Germinal center (tissue), 1 donor: ENCODE measurements around the gene CCDC87.
"Not testable (repeated sequence)": the region's sequence is repeated elsewhere in the genome, so short reads cannot be mapped to it uniquely, and the experiment has no call there.

Experiments used
- DNase-seq: peaks from one replicate; pipeline ENCODE4 v3.0.0; 2012; ENCODE audit warnings: mixed read lengths, low spot score

CCDC87 gene

GRCh38 chr11:66554602-66555001, 38.3 kb downstream of the CCDC87 start:
- DNase-seq = no peak

- no peak for DNase-seq
These were observed 42.0 kb downstream of the CCDC87 start for GRCh38 chr11:66550887-66551286.

GRCh38 chr11:66549696-66550095, 43.2 kb downstream of the CCDC87 start:
- no peak for DNase-seq

GRCh38 chr11:66548774-66549630, 43.9 kb downstream of the CCDC87 start:
- no peak for DNase-seq

GRCh38 chr11:66548041-66548440, 44.8 kb downstream of the CCDC87 start:
- no peak for DNase-seq

GRCh38 chr11:66547662-66548009, 45.2 kb downstream of the CCDC87 start:
- DNase-seq = no peak

GRCh38 chr11:66546966-66547661, 45.7 kb downstream of the CCDC87 start:
- no peak for DNase-seq

GRCh38 chr11:66546368-66546965, 46.4 kb downstream of the CCDC87 start, which contains the start of gene ACTN3:
Gene ACTN3 (plus strand): TSS chr11:66546903. CDS start chr11:66546938, 35 bp downstream.
- DNase-seq = no peak

GRCh38 chr11:66545701-66546367, 47.0 kb downstream of the CCDC87 start, which contains the start of gene ZDHHC24:
Gene ZDHHC24 (minus strand): TSS chr11:66546048. CDS start chr11:66546003, 45 bp downstream.
- peak; percentile 92 for DNase-seq

- DNase-seq = not testable (repeated sequence)
These were observed 47.9 kb downstream of the CCDC87 start for GRCh38 chr11:66544952-66545351.

- peak; percentile 74 for DNase-seq
These were observed 49.4 kb downstream of the CCDC87 start for GRCh38 chr11:66543263-66544107.

GRCh38 chr11:66542362-66542761, 50.5 kb downstream of the CCDC87 start:
- no peak for DNase-seq

- DNase-seq = no peak
These were observed 51.0 kb downstream of the CCDC87 start for GRCh38 chr11:66541892-66542291.

GRCh38 chr11:66540598-66540997, 52.3 kb downstream of the CCDC87 start:
- not testable (repeated sequence) for DNase-seq
